IMR-90 (cell line): ENCODE data around the gene TCF4. TPM values are rescaled to one million over a fixed set of nuclear protein-coding genes. Genes with fewer than 3 reads are reported as not detected.
A peak's percentile ranks its signal among the peaks of the same experiment; 100 is the strongest.

Experiments
- ATAC-seq: fragments of 200-7000 bp; cut with Tn5 transposase; 2 replicates; pipeline ENCODE4 v1.9.1; 2020; ENCODE audit warnings: low read depth, mild to moderate bottlenecking, moderate library complexity
- BruUV-seq: library from RNA; stranded (reverse); fragments of 400-500 nt; replicated peaks from 2 replicates; lab custom pipeline; 2021; lab: Mats Ljungman, UMichigan
- CTCF ChIA-PET: fragments of 300-600 bp; formaldehyde crosslinking; extraction: SDS; loops from one replicate; lab custom pipeline; 2021; ENCODE audit warnings: antibody characterized with exemption; lab: Yijun Ruan, JAX
- POLR2A ChIA-PET: fragments of 300-600 bp; sonication (Branson Sonifier 250); formaldehyde crosslinking; loops from one replicate; lab custom pipeline; 2022; ENCODE audit warnings: antibody characterized with exemption; ENCODE audit not compliant: unreplicated experiment; lab: Charles Lee
- DNase-seq: peaks from one replicate; pipeline ENCODE4 v3.0.0; 2013
- H2AFZ ChIP-seq: replicated peaks from 2 replicates; pipeline ENCODE3; 2013; ENCODE audit warnings: low read length, mild to moderate bottlenecking; ENCODE audit not compliant: poor library complexity
- H2AK5ac ChIP-seq: 2 replicates; pipeline ENCODE4 v1.6.1; 2013; ENCODE audit warnings: low read depth, low read length, inconsistent platforms
- H2AK9ac ChIP-seq: replicated peaks from 2 replicates; pipeline ENCODE3; 2013; ENCODE audit warnings: mild to moderate bottlenecking, low read depth, low read length, moderate library complexity; ENCODE audit not compliant: poor library complexity
- H2BK120ac ChIP-seq: 2 replicates; pipeline ENCODE4 v1.6.1; 2013; ENCODE audit warnings: low read depth, low read length, inconsistent platforms
- H2BK15ac ChIP-seq: 3 replicates; pipeline ENCODE4 v1.6.1; 2013; ENCODE audit warnings: low read depth, low read length, inconsistent platforms
- H2BK20ac ChIP-seq: 2 replicates; pipeline ENCODE4 v1.6.1; 2013; ENCODE audit warnings: low read depth, mild to moderate bottlenecking, inconsistent platforms, low read length, moderate library complexity
- H2BK5ac ChIP-seq: 2 replicates; pipeline ENCODE4 v1.6.1; 2013; ENCODE audit warnings: mild to moderate bottlenecking, low read depth, low read length, inconsistent platforms; ENCODE audit not compliant: poor library complexity, severe bottlenecking
- H3K14ac ChIP-seq: replicated peaks from 2 replicates; pipeline ENCODE4 v1.6.1; 2013; ENCODE audit warnings: low read depth, low read length, inconsistent platforms
- H3K18ac ChIP-seq: 2 replicates; pipeline ENCODE4 v1.6.1; 2013; ENCODE audit warnings: low read depth, low read length, control low read depth
- H3K23ac ChIP-seq: 2 replicates; pipeline ENCODE4 v1.6.1; 2013; ENCODE audit warnings: low read depth, low read length, inconsistent platforms
- H3K27ac ChIP-seq: 2 replicates; pipeline ENCODE4 v1.5.1; 2013; ENCODE audit warnings: mild to moderate bottlenecking, control low read depth, low read length; ENCODE audit not compliant: insufficient read depth
- H3K27me3 ChIP-seq: 2 replicates; pipeline ENCODE4 v1.6.1; 2013; ENCODE audit warnings: low read length; ENCODE audit not compliant: control insufficient read depth, insufficient read depth
- H3K36me3 ChIP-seq: 2 replicates; pipeline ENCODE4 v1.6.1; 2013; ENCODE audit warnings: low read length, mixed read lengths; ENCODE audit not compliant: control insufficient read depth, insufficient read depth
- H3K4ac ChIP-seq: 2 replicates; pipeline ENCODE4 v1.6.1; 2013; ENCODE audit warnings: low read depth, low read length, inconsistent platforms
- H3K4me1 ChIP-seq: 2 replicates; pipeline ENCODE4 v1.6.1; 2013; ENCODE audit warnings: low read length, mixed read lengths; ENCODE audit not compliant: control insufficient read depth, insufficient read depth
- H3K4me2 ChIP-seq: 2 replicates; pipeline ENCODE4 v1.6.1; 2013; ENCODE audit warnings: low read depth, mild to moderate bottlenecking, control low read depth, low read length, moderate library complexity
- H3K4me3 ChIP-seq: 2 replicates; pipeline ENCODE4 v1.5.1; 2013; ENCODE audit warnings: low read depth, mild to moderate bottlenecking, control low read depth, low read length, moderate library complexity; ENCODE audit not compliant: insufficient read depth
- H3K56ac ChIP-seq: 2 replicates; pipeline ENCODE4 v1.6.1; 2013; ENCODE audit warnings: low read length, inconsistent platforms; ENCODE audit not compliant: insufficient read depth; ENCODE audit errors: extremely low read depth
- H3K79me1 ChIP-seq, 2 experiments: 2 replicates each; pipeline ENCODE4 v1.6.1; 2013; ENCODE audit warnings: low read length in 2 of 2, inconsistent platforms in 1 of 2, low read depth in 1 of 2
- H3K9ac ChIP-seq: 2 replicates; pipeline ENCODE4 v1.6.1; 2013; ENCODE audit warnings: low read depth, low read length, control low read depth
- H3K9me1 ChIP-seq: 2 replicates; pipeline ENCODE4 v1.6.1; 2013; ENCODE audit warnings: low read length, inconsistent platforms; ENCODE audit not compliant: insufficient read depth
- H3K9me3 ChIP-seq: 2 replicates; pipeline ENCODE4 v1.6.1; 2013; ENCODE audit warnings: low read length; ENCODE audit not compliant: control insufficient read depth, insufficient read depth
- H4K20me1 ChIP-seq: 2 replicates; pipeline ENCODE4 v1.6.1; 2013; ENCODE audit warnings: low read length, inconsistent platforms; ENCODE audit not compliant: insufficient read depth
- H4K5ac ChIP-seq: 2 replicates; pipeline ENCODE4 v1.6.1; 2013; ENCODE audit warnings: mild to moderate bottlenecking, low read depth, low read length, control low read depth
- H4K8ac ChIP-seq, 2 experiments: 2 replicates each; pipeline ENCODE4 v1.6.1; 2013; ENCODE audit warnings: low read depth in 2 of 2, low read length in 2 of 2, control low read depth in 1 of 2, inconsistent platforms in 1 of 2
- H4K91ac ChIP-seq: 2 replicates; pipeline ENCODE4 v1.6.1; 2013; ENCODE audit warnings: low read depth, low read length, inconsistent platforms; ENCODE audit not compliant: insufficient read depth
- BHLHE40 ChIP-seq: fragments of 150-350 bp; IDR thresholded peaks from 2 replicates; pipeline ENCODE4 v1.6.1; 2016; ENCODE audit warnings: mild to moderate bottlenecking, low read depth, low read length
- MXI1 ChIP-seq: IDR thresholded peaks from 2 replicates; pipeline ENCODE4 v1.6.1; 2012; ENCODE audit warnings: low read depth, mild to moderate bottlenecking, low read length, moderate library complexity, borderline replicate concordance
- RAD21 ChIP-seq: IDR thresholded peaks from 2 replicates; pipeline ENCODE4 v1.6.1; 2012; ENCODE audit warnings: low read length, improper control_type of control experiment
- RCOR1 ChIP-seq: IDR thresholded peaks from 2 replicates; pipeline ENCODE4 v1.6.1; 2012; ENCODE audit warnings: mild to moderate bottlenecking, low read length, improper control_type of control experiment; ENCODE audit not compliant: insufficient replicate concordance
- WGBS, 2 experiments: methylation state at CpG; one replicate each; pipeline versions ENCODE4 v1.1.5 to v1.1.7; 2013; ENCODE audit warnings: missing lambda C conversion rate in 2 of 2; ENCODE audit not compliant: insufficient read length in 1 of 2; ENCODE audit errors: extremely low coverage in 2 of 2; 5-methylcytosine and 5-hydroxymethylcytosine counted together
- dilution Hi-C: fragments of 300-500 bp; cut with HindIII; formaldehyde crosslinking; loops from one replicate; pipeline ENCODE4 v1.14.3; 2018; ENCODE audit warnings: low sequenced_read_pairs; ENCODE audit not compliant: unreplicated experiment
- in situ Hi-C: fragments of 300-500 bp; cut with MboI; formaldehyde crosslinking; loops from 3 replicates; pipeline ENCODE4 v1.14.3; 2019; ENCODE audit warnings: low sequenced_read_pairs, inconsistent platforms, mixed read lengths
- intact Hi-C: fragments of 100-400 bp; cut with micrococcal nuclease; formaldehyde crosslinking; loops from 2 replicates; pipeline ENCODE4 v1.10.0; 2022
- polyA plus RNA-seq, 3 experiments: library from polyadenylated mRNA; depleted of rRNA; stranded (reverse); fragments of >200 nt; gene quantifications; 2 replicates each; pipeline ENCODE4 v1.2.3, GENCODE V29; 2012; ENCODE audit warnings: low replicate concordance in 1 of 3
- total RNA-seq: library from RNA; depleted of rRNA; stranded (reverse); fragments of >200 nt; gene quantifications from 2 replicates; pipeline ENCODE4 v1.2.3, GENCODE V29; 2012

TCF4 gene
- total and polyA plus RNA-seq, 2 of the 4 experiments (the other 2 are of a cell fraction): 30.0 to 87.1 TPM

- peak; percentile 51 for DNase-seq
- Histone ChIP-seq H2BK15ac (0 out of 3 replicates have a peak overlapping the region, but pooled peaks have one; percentile 33), H3K4me1 (peaks cover 3% of the 10 kb centered on the region), H4K5ac (peak overlapping the region; percentile 56), H3K9ac (peak overlapping the region; percentile 97), H2BK5ac (peak overlapping the region; percentile 93), H2AK9ac (peak overlapping the region; percentile 68), H2BK20ac (peak overlapping the region; percentile 58; the same call in 1 of the 2 replicates), H3K56ac (peak overlapping the region; percentile 92), H3K18ac (peak overlapping the region; percentile 69), H3K23ac (peak overlapping the region; percentile 87; the same call in 1 of the 2 replicates), H3K27me3 (no peaks in the 10 kb centered on the region), H4K91ac (no peak overlapping the region), H4K8ac (peak overlapping the region in 1 of 2 experiments; percentile 64; a peak in 1 of 4 replicates), H2AK5ac (no peak overlapping the region), H3K36me3 (no peaks in the 10 kb centered on the region), H3K14ac (peak overlapping the region; percentile 81), H4K20me1 (no peaks in the 10 kb centered on the region), H3K27ac (peak overlapping the region; percentile 99), H3K79me1 (peaks cover 0 to 21% of the 10 kb centered on the region in 2 experiments; a peak in 2 of 4 replicates), H2AFZ (peak overlapping the region; percentile 82), H3K4me2 (peak overlapping the region; percentile 65), H3K9me3 (no peaks in the 10 kb centered on the region), H3K9me1 (no peaks in the 10 kb centered on the region), H3K4me3 (peak overlapping the region; percentile 78), H3K4ac (peak overlapping the region; percentile 78), H2BK120ac (peak overlapping the region; percentile 63; the same call in 1 of the 2 replicates)
- CTCF ChIA-PET: interaction anchor here (0.7 to 1.2 kb wide), 2 partner anchors 181 to 801 kb away, joined by 3 to 5 read pairs; no protein-coding TSS in a partner anchor
- intact Hi-C loops (loop anchor here (1.0 to 10.0 kb wide), 10 partner anchors 85 to 647 kb away; no protein-coding TSS in a partner anchor), in situ Hi-C loops (loop anchor here (5.0 to 10.0 kb wide), 2 partner anchors 170 to 353 kb away; no protein-coding TSS in a partner anchor), dilution Hi-C loops (no loop called here)
- no peak for ATAC-seq
- no CpG with 5 or more reads among the region's 63 CpGs for WGBS, 2 experiments
- no TSS peak for BruUV-seq
- POLR2A ChIA-PET: no interaction called here
- no peak for TF ChIP-seq MXI1
- TF ChIP-seq RAD21: no peak
- TF ChIP-seq BHLHE40: no peak
- TF ChIP-seq RCOR1: no peak
These were observed 428 bp downstream of the TCF4 start for GRCh38 chr18:55587418-55588110.
